Activated CD4-positive, alpha-beta T cell treated with anti-CD3 and anti-CD28 coated beads for 48 hours (primary cell): ENCODE measurements around the gene GPR33.
"Not testable (repeated sequence)": the region's sequence is repeated elsewhere in the genome, so short reads cannot be mapped to it uniquely, and the experiment has no call there.

Experiments used
- DNase-seq: peaks from one replicate; pipeline ENCODE4 v3.0.0-alpha.2; 2020

Gene GPR33

DNA sequence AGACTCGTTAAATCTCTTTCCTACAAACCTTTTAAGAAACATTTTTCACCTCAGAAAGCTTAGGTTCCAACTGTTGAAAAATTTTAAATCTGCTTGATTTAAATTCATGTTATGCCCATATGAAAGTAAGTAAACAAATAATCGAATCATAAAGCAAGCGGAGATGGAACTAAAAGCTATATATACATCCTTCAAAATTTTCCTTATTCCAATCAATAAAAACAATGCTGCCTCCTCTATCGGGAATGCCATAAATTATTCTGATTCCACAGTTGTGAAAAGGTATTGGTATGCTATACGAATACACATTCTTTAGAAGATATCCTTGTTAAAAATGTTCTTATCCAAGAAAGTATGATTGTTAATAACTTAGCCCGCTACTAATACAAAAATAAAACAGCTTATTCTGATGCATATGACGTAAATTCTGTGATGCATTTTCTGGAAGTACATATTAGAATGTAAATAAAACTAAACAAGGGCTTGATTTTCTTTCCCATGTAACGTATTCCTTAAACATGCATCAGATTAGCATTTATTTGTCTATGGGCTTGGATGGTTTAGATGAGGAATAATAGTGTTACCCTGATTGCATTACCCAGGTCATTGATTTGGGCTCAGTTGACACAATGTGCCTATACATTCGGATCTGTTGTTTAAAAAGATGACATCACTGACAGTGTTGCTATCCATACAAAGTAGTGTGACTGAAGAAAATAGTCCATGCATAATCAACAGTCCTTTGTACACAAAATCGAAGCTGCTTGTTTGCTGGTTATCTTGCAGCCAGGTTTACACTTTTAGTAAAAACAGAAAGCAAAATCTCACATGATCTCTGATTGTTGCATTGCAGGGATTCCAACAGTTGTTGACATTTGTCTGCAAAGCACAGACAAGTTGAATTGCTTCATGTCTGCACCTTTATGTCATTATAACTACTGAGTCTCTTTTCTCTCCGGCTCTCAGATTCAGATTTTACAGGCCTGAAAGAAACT is 29.9 kb downstream of the GPR33 start:
- no peak for DNase-seq

- peak; percentile 93 for DNase-seq
Measured at GRCh38 chr14:31456841-31457664, 30.8 kb downstream of the GPR33 start, which contains the start of gene DTD2. Gene DTD2, minus strand, starts transcription at chr14:31457506. Its CDS starts 113 bp downstream, at chr14:31457393.

GRCh38 chr14:31449971-31450610 is 37.7 kb downstream of the GPR33 start:
- no peak for DNase-seq

DNA sequence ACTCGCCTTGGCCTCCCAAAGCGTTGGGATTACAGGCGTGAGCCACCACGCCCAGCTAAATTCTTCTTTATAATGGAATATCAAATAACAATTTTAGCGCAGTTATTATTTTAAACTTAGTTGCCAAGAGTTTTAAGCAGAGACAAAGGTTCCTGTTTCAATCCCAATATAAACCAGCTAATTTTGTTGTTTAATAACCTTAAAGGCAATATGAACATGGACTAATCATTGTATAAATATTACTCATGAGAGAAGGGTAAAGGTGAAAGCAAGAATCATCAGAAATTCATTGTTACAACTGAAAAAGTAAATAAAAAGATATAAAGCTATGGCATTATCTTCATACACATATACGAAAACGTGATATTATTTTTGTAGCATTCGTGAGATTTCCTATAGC is 38.7 kb downstream of the GPR33 start:
- no peak for DNase-seq

GRCh38 chr14:31445703-31446102 is 42.1 kb downstream of the GPR33 start:
- DNase-seq: no peak

GRCh38 chr14:31442284-31442683 is 45.6 kb downstream of the GPR33 start:
- DNase-seq: no peak

DNA sequence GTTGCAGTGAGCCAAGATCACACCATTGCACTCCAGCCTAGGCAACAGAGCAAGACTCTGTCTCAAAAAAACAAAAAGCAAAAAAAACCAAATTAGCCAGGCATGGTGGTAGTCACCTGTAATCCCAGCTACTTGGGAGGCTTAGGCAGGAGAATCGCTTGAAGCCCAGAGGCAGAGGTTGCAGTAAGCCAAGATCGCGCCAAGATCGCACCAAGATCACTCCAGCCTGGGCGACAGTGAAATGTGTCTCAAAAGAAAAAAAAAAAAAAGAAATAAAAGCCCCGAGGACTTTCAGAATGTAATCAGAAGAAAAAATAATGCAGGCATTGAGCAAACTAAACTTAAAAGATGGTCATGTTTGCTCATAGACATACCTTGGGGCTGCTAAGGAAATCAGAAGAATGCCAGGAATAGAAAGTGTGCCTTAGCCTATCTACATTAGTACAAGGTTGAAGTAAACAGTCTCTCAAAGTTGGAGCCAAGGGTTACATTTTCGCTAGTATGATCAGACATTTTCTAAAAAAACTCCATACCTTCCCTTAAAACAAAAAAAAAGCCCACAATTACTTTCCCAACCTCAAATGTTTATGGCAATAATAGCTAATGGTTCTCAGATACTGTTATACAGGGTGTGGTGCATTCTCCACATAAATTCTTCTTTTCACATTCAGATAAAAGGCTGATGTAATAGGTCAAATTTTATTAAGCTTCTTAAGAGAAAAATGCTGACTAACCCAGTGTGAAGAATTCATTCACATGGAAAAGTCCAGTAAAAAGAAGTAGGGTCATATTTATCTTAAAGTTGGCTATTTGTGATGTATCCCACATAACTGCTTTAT is 46.3 kb downstream of the GPR33 start:
- DNase-seq: no peak

GRCh38 chr14:31440280-31440679 is 47.6 kb downstream of the GPR33 start:
- no peak for DNase-seq

DNA sequence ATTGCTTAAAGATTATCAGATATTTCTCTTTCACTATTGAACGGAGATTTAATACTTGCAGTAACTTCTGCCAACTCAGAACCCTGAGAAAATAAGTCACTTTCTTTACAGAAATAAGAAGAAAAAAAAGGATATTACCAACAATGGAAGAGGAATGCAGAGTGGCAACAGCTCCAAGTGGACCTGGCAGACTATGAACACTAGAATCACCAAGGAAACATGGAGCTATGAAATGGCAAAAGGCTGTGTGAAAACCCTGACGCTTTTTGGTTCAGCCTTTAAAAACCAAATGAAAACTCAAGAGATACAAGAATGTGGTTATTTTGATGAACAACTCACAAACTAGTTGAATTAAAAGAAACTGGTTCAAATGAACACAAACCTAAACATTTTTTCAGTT is 48.3 kb downstream of the GPR33 start:
- DNase-seq: no peak

- not testable (repeated sequence) for DNase-seq
Measured at GRCh38 chr14:31437045-31437691, 50.7 kb downstream of the GPR33 start.

DNA sequence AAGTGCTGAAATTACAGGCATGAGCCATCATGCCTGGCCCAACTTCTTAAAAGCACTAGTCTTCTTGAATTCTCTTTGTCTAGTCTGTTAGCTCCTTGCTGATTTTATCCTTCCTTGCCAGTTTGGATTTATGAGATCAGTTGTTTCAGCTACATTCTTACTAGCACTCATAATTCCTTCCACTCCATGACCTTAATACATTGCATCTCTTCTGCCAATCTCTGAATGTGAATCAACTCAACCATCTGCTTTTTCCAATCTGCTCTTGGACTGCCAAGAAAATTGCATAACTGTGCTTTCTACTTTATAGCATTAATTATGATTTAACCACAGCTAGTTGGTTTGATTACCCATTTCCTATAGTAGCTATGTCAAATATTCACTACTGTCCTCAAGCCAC is 52.6 kb downstream of the GPR33 start:
- no peak for DNase-seq
